HEK293 (cell line): ENCODE measurements around the gene ZNF841.

Source experiments
- CTCF ChIP-seq: fragments of 450-650 bp; formaldehyde crosslinking; IDR thresholded peaks from 2 replicates; pipeline ENCODE4 v1.5.1; 2016; ENCODE audit warnings: missing biosample characterization, missing genetic modification characterization
- ZBTB7A ChIP-seq: fragments of 450-650 bp; formaldehyde crosslinking; IDR thresholded peaks from 2 replicates; pipeline ENCODE4 v1.5.1; 2016; ENCODE audit warnings: low read depth, missing biosample characterization, missing genetic modification characterization
- ZFP41 ChIP-seq: fragments of 450-650 bp; formaldehyde crosslinking; IDR thresholded peaks from 2 replicates; pipeline ENCODE4 v1.5.1; 2016; ENCODE audit warnings: missing biosample characterization, missing genetic modification characterization, borderline replicate concordance
- ZNF133 ChIP-seq: fragments of 450-650 bp; formaldehyde crosslinking; IDR thresholded peaks from 2 replicates; pipeline ENCODE4 v1.5.1; 2016; ENCODE audit warnings: missing biosample characterization, missing genetic modification characterization
- ZNF404 ChIP-seq: fragments of 450-650 bp; formaldehyde crosslinking; IDR thresholded peaks from 2 replicates; pipeline ENCODE4 v1.5.1; 2017; ENCODE audit warnings: missing biosample characterization, missing genetic modification characterization
- ZNF660 ChIP-seq: fragments of 450-650 bp; IDR thresholded peaks from 2 replicates; pipeline ENCODE4 v1.5.1; 2018; ENCODE audit warnings: missing biosample characterization, mild to moderate bottlenecking, missing genetic modification characterization

GRCh38 chr19:52039169-52039568 lies 56.4 kb downstream of the ZNF841 start:
- TF ChIP-seq CTCF (tag by site-specific recombination): no peak
- TF ChIP-seq ZBTB7A (tag by site-specific recombination): no peak
- TF ChIP-seq ZNF660 (tag by site-specific recombination): no peak
- no peak for TF ChIP-seq ZNF133
- no peak for TF ChIP-seq ZFP41 (tag by site-specific recombination)
- TF ChIP-seq ZNF404 (tag by site-specific recombination): no peak
